ENCODE data around the gene MMAB. TPM values are rescaled to one million over a fixed set of nuclear protein-coding genes. Genes with fewer than 3 reads are reported as not detected.

MMAB gene
- total RNA-seq, 1 experiment from 2014 or later: 83.0 TPM

- intact Hi-C loops (cut with micrococcal nuclease): no loop called here
- BruUV-seq (replicated peaks): TSS peak; percentile 5
- no peaks in the 10 kb centered on the region for H3F3A ChIP-seq (ENCODE audit: low read length, unreplicated experiment)
- ATAC-seq: no peak
- TF ChIP-seq CTCF (conservative IDR thresholded peaks at IDR 0.05; ENCODE audit: low read depth, low read length): no peak
- no peak for TF ChIP-seq EZH2 (IDR thresholded peaks at IDR 0.05; ENCODE audit: low read length, unreplicated experiment)
- no peak for TF ChIP-seq EZH2phosphoT487 (IDR thresholded peaks at IDR 0.05; ENCODE audit: borderline replicate concordance, low read length)
- no peaks in the 10 kb centered on the region for H3K9me3 ChIP-seq (ENCODE audit: low read length)
- H3K27ac ChIP-seq (ENCODE audit: low read length): no peak overlapping the region
- no peak overlapping the region for H3K4me2 ChIP-seq (ENCODE audit: low read length)
- H3K9me2 ChIP-seq (replicated peaks; ENCODE audit: low read length): no peaks in the 10 kb centered on the region
- peaks cover 9% of the 10 kb centered on the region; the same call in 1 of the 2 replicates for H3K4me1 ChIP-seq (ENCODE audit: insufficient read depth, low read length)
- no peaks in the 10 kb centered on the region for H3K27me3 ChIP-seq (ENCODE audit: low read length)
- ChIA-PET POLR2A (ENCODE audit: unreplicated experiment) (no interaction called here), CTCF (no interaction called here)
- H3K79me2 ChIP-seq (ENCODE audit: low read length): no peaks in the 10 kb centered on the region
- no peaks in the 10 kb centered on the region for H3K36me3 ChIP-seq (ENCODE audit: low read depth, low read length)
- H4K20me1 ChIP-seq (ENCODE audit: low read length): no peaks in the 10 kb centered on the region
- no peak overlapping the region for H3K9ac ChIP-seq (ENCODE audit: low read length)
- DNase-seq: no peak
- no peak overlapping the region for H2AFZ ChIP-seq (ENCODE audit: low read length)
- H3K4me3 ChIP-seq (ENCODE audit: low read length): no peak overlapping the region
These were observed 19.3 kb downstream of the MMAB start for GRCh38 chr12:109553906-109554500.

- peaks cover 9% of the 10 kb centered on the region; the same call in 1 of the 2 replicates for H3K4me1 ChIP-seq (ENCODE audit: insufficient read depth, low read length)
- no peak overlapping the region for H2AFZ ChIP-seq (ENCODE audit: low read length)
- no peak overlapping the region for H3K4me2 ChIP-seq (ENCODE audit: low read length)
- peak; percentile 23 for DNase-seq
- no peak overlapping the region for H3K9ac ChIP-seq (ENCODE audit: low read length)
- intact Hi-C loops (cut with micrococcal nuclease): no loop called here
- no TSS peak for BruUV-seq (replicated peaks)
- H3K9me2 ChIP-seq (replicated peaks; ENCODE audit: low read length): no peaks in the 10 kb centered on the region
- no peaks in the 10 kb centered on the region for H3K36me3 ChIP-seq (ENCODE audit: low read depth, low read length)
- no peak for ATAC-seq
- no peaks in the 10 kb centered on the region for H4K20me1 ChIP-seq (ENCODE audit: low read length)
- H3F3A ChIP-seq (ENCODE audit: low read length, unreplicated experiment): no peaks in the 10 kb centered on the region
- ChIA-PET CTCF (no interaction called here), POLR2A (ENCODE audit: unreplicated experiment) (no interaction called here)
- H3K27ac ChIP-seq (ENCODE audit: low read length): no peak overlapping the region
- H3K27me3 ChIP-seq (ENCODE audit: low read length): no peaks in the 10 kb centered on the region
- H3K4me3 ChIP-seq (ENCODE audit: low read length): no peak overlapping the region
- TF ChIP-seq EZH2phosphoT487 (IDR thresholded peaks at IDR 0.05; ENCODE audit: borderline replicate concordance, low read length): no peak
- TF ChIP-seq CTCF (conservative IDR thresholded peaks at IDR 0.05; ENCODE audit: low read depth, low read length): no peak
- no peak for TF ChIP-seq EZH2 (IDR thresholded peaks at IDR 0.05; ENCODE audit: low read length, unreplicated experiment)
- H3K79me2 ChIP-seq (ENCODE audit: low read length): no peaks in the 10 kb centered on the region
- no peaks in the 10 kb centered on the region for H3K9me3 ChIP-seq (ENCODE audit: low read length)
These were observed 19.8 kb downstream of the MMAB start for GRCh38 chr12:109553483-109553882.

- Histone ChIP-seq H3F3A (ENCODE audit: low read length, unreplicated experiment) (no peaks in the 10 kb centered on the region), H3K9me3 (ENCODE audit: low read length) (no peaks in the 10 kb centered on the region), H3K4me2 (ENCODE audit: low read length) (no peak overlapping the region), H2AFZ (ENCODE audit: low read length) (no peak overlapping the region), H3K9ac (ENCODE audit: low read length) (no peak overlapping the region), H3K9me2 (replicated peaks; ENCODE audit: low read length) (no peaks in the 10 kb centered on the region), H4K20me1 (ENCODE audit: low read length) (no peaks in the 10 kb centered on the region), H3K4me3 (ENCODE audit: low read length) (no peak overlapping the region), H3K27ac (ENCODE audit: low read length) (no peak overlapping the region), H3K4me1 (ENCODE audit: insufficient read depth, low read length) (peaks cover 9% of the 10 kb centered on the region; the same call in 1 of the 2 replicates), H3K36me3 (ENCODE audit: low read depth, low read length) (no peaks in the 10 kb centered on the region), H3K79me2 (ENCODE audit: low read length) (no peaks in the 10 kb centered on the region), H3K27me3 (ENCODE audit: low read length) (no peaks in the 10 kb centered on the region)
- no peak for TF ChIP-seq CTCF (conservative IDR thresholded peaks at IDR 0.05; ENCODE audit: low read depth, low read length)
- no peak for TF ChIP-seq EZH2phosphoT487 (IDR thresholded peaks at IDR 0.05; ENCODE audit: borderline replicate concordance, low read length)
- no peak for TF ChIP-seq EZH2 (IDR thresholded peaks at IDR 0.05; ENCODE audit: low read length, unreplicated experiment)
- DNase-seq (no peak), ATAC-seq (no peak)
- BruUV-seq (replicated peaks): no TSS peak
- ChIA-PET CTCF (no interaction called here), POLR2A (ENCODE audit: unreplicated experiment) (no interaction called here)
- intact Hi-C loops (cut with micrococcal nuclease): no loop called here
These were observed 20.3 kb downstream of the MMAB start for GRCh38 chr12:109552971-109553370.
